Spleen (tissue), 7 donors: ENCODE measurements around the gene SCIN.

ENCODE experiments used
- POLR2A ChIP-seq, 3 donors: fragments of 450-650 bp; IDR thresholded peaks; one replicate each; pipeline ENCODE4 v1.5.1; 2017; ENCODE audit warnings: antibody characterized with exemption in 3 of 3, mild to moderate bottlenecking in 1 of 3
- TF ChIP-seq, protein P1 (sequence below), 11 experiments: fragments of 200-600 bp in 7 of 11; fragments of 450-650 bp in 4 of 11; sonication (generic) in 4 of 11; IDR thresholded peaks in 8 of 11; conservative IDR thresholded peaks in 3 of 11; 1 replicate in 7 of 11; 2 replicates in 4 of 11; pipeline versions ENCODE4 v1.4.0 to v1.8.0; 2016 to 2021; ENCODE audit warnings: antibody characterized with exemption in 11 of 11, inconsistent platforms in 4 of 11, mild to moderate bottlenecking in 1 of 11
- donor health status: DM: no; HTN: no; CAD: no; lungs with moderate emphysema.
- donor health status: DM: no; HTN: no; CAD: no.
- donor health status: DM: no; HTN: no; CAD: no.

DNA sequence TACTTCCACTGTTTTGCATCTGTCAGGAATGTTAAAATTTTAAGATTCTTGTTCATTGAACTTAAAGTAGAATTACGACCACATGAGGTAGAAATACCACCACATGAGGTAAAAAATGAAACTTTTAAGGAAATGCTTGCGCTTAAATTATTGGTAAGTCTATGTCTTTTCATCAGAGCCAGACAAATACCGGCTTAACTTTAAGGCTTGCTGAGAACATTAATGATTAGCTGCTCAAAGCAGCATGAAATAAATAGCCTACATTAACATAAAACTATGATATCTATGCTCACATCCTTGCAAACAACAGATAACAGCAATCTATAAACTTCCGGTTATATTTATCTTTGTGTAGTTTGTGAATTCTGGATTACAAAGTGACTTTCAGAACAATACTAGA, 26.9 kb upstream of the SCIN start:
- no peak for TF ChIP-seq POLR2A (IDR thresholded peaks at IDR 0.05)
- TF ChIP-seq, protein P1, sequence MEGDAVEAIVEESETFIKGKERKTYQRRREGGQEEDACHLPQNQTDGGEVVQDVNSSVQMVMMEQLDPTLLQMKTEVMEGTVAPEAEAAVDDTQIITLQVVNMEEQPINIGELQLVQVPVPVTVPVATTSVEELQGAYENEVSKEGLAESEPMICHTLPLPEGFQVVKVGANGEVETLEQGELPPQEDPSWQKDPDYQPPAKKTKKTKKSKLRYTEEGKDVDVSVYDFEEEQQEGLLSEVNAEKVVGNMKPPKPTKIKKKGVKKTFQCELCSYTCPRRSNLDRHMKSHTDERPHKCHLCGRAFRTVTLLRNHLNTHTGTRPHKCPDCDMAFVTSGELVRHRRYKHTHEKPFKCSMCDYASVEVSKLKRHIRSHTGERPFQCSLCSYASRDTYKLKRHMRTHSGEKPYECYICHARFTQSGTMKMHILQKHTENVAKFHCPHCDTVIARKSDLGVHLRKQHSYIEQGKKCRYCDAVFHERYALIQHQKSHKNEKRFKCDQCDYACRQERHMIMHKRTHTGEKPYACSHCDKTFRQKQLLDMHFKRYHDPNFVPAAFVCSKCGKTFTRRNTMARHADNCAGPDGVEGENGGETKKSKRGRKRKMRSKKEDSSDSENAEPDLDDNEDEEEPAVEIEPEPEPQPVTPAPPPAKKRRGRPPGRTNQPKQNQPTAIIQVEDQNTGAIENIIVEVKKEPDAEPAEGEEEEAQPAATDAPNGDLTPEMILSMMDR (IDR thresholded peaks at IDR 0.05 in 8 of 11, conservative IDR thresholded peaks at IDR 0.05 in 3 of 11), result no peak
